ENCODE results near the gene ATP2B1. TPM values are rescaled to one million over a fixed set of nuclear protein-coding genes. Genes with fewer than 3 reads are reported as not detected.

The ATP2B1 gene
- total RNA-seq, 2 donors from 2014 or later: 17.1 to 17.9 TPM

Other genes starting within 250 kb of the ATP2B1 start
- 1 to 10 TPM; 4.2 to 4.3 TPM for gene GALNT4, start 184.0 kb downstream of the ATP2B1 start, total RNA-seq
- 10 to 100 TPM in 1 of 2 donors, 1 to 10 TPM in 1; 8.0 to 10.8 TPM for gene POC1B, start 182.8 kb downstream of the ATP2B1 start, total RNA-seq

Measured in left cardiac atrium (tissue), 2 donors.